Posterior cingulate gyrus (tissue), 11 donors: ENCODE data around the gene TMEM72.

Source experiments
- DNase-seq, 10 donors: peaks; one replicate each; pipeline versions ENCODE4 v3.0.0 to v3.0.0-alpha.2; 2020 to 2021; ENCODE audit warnings: mixed read lengths in 3 of 10
- intact Hi-C: fragments of 100-400 bp; cut with DNase I; formaldehyde crosslinking; loops from one replicate; pipeline ENCODE4 v1.15.1; 2023

Gene TMEM72

GRCh38 chr10:44983895-44984278, 72.8 kb downstream of the TMEM72 start:
- peak in 2 of 10 donors; percentile 43 to 67 for DNase-seq
- intact Hi-C loops: no loop called here

GRCh38 chr10:44984671-44985101, 73.5 kb downstream of the TMEM72 start:
- intact Hi-C loops: no loop called here
- peak in 1 of 10 donors; percentile 57 for DNase-seq

GRCh38 chr10:44985175-44985681, 74.1 kb downstream of the TMEM72 start:
- peak in 1 of 10 donors; percentile 66 for DNase-seq
- intact Hi-C loops: no loop called here

GRCh38 chr10:44986179-44986578, 75.0 kb downstream of the TMEM72 start:
- intact Hi-C loops: no loop called here
- DNase-seq: no peak
